Right lobe of liver (tissue), 6 donors: ENCODE results near the gene DICER1. TPM values are rescaled to one million over a fixed set of nuclear protein-coding genes. Genes with fewer than 3 reads are reported as not detected.

Experiments
- ATAC-seq, 4 donors: fragments of 200-7000 bp; cut with Tn5 transposase; one replicate each; pipeline ENCODE4 v1.9.1; 2020; ENCODE audit warnings: mild to moderate bottlenecking in 4 of 4, moderate library complexity in 4 of 4
- DNase-seq, 3 donors: peaks; one replicate each; pipeline ENCODE4 v3.0.0-alpha.2; 2020
- H3K27ac ChIP-seq, 3 donors: fragments of 200-600 bp; one replicate each; pipeline ENCODE4 v1.8.0; 2022
- H3K27me3 ChIP-seq, 2 donors: fragments of 200-600 bp; one replicate each; pipeline ENCODE4 v1.8.0; 2022
- H3K36me3 ChIP-seq, 4 donors: fragments of 200-600 bp; sonication (generic) in 1 of 4; one replicate each; pipeline versions ENCODE4 v1.5.1 to v1.8.0; 2017 to 2022; ENCODE audit warnings: control low read depth in 1 of 4
- H3K4me1 ChIP-seq, 4 donors: fragments of 200-600 bp; sonication (generic) in 1 of 4; one replicate each; pipeline versions ENCODE4 v1.5.1 to v1.8.0; 2017 to 2022; ENCODE audit warnings: control low read depth in 1 of 4
- H3K4me3 ChIP-seq, 3 donors: fragments of 200-600 bp; one replicate each; pipeline ENCODE4 v1.8.0; 2022
- H3K9me3 ChIP-seq, 4 donors: fragments of 200-600 bp; sonication (generic) in 1 of 4; one replicate each; pipeline versions ENCODE4 v1.5.1 to v1.8.0; 2017 to 2022; ENCODE audit warnings: control low read depth in 1 of 4
- CTCF ChIP-seq, 4 donors: fragments of 200-600 bp in 3 of 4; fragments of 450-650 bp in 1 of 4; IDR thresholded peaks; one replicate each; pipeline versions ENCODE4 v1.5.1 to v1.8.0; 2016 to 2022; ENCODE audit warnings: antibody characterized with exemption in 4 of 4, mild to moderate bottlenecking in 2 of 4
- POLR2A ChIP-seq: fragments of 450-650 bp; IDR thresholded peaks from one replicate; pipeline ENCODE4 v1.6.1; 2017; ENCODE audit warnings: antibody characterized with exemption, mild to moderate bottlenecking
- WGBS: methylation state at CpG from one replicate; pipeline ENCODE4 v1.1.6; 2018; ENCODE audit warnings: low coverage, low lambda C conversion rate; ENCODE audit not compliant: insufficient coverage; ENCODE audit errors: missing lambda C conversion rate; 5-methylcytosine and 5-hydroxymethylcytosine counted together
- intact Hi-C, 2 donors: fragments of 100-400 bp; cut with DNase I; formaldehyde crosslinking; loops; one replicate each; pipeline versions ENCODE4 v1.11.2 to v1.14.1; 2022
- total RNA-seq, 6 experiments: library from RNA; depleted of rRNA in 2 of 6; stranded (reverse); fragments of >200 nt in 2 of 6; fragmentation: NEBNext Ultra II Directional in 3 of 6; extraction: Animal tissue kit (Norgen Biotek cat#: 25700) in 3 of 6; gene quantifications; one replicate each; pipeline versions ENCODE4 v1.1.0 to v1.2.4, GENCODE V29; 2016 to 2023
- donor health status: DM: no; HTN: yes; CAD: no.
- donor health status: DM: no; HTN: no; CAD: no.
- donor health status: DM: no; HTN: no; CAD: no.
- donor health status: DM: no; HTN: yes; CAD: no.
- donor health status: DM: no; HTN: yes; CAD: no.

DICER1 gene
- total RNA-seq, 6 experiments from 2014 or later: 27.6 to 47.9 (median 30.3) TPM

GRCh38 chr14:95046711-95047681 lies 110.3 kb downstream of the DICER1 start:
- no peak for DNase-seq
- WGBS: 62% methylated on average over 16 of the region's 28 CpGs
- intact Hi-C loops: no loop called here
- H3K4me1 ChIP-seq: no peaks in the 10 kb centered on the region
- H3K36me3 ChIP-seq: no peaks in the 10 kb centered on the region
- no peak for TF ChIP-seq CTCF (IDR thresholded peaks at IDR 0.05)
- no peak for TF ChIP-seq POLR2A
- ATAC-seq: no peak
- no peaks in the 10 kb centered on the region for H3K27me3 ChIP-seq
- H3K9me3 ChIP-seq: no peaks in the 10 kb centered on the region
- no peak overlapping the region for H3K4me3 ChIP-seq
- no peak overlapping the region for H3K27ac ChIP-seq

- ATAC-seq: no peak
- H3K36me3 ChIP-seq: no peaks in the 10 kb centered on the region
- H3K4me1 ChIP-seq: no peaks in the 10 kb centered on the region
- TF ChIP-seq POLR2A (no peak), CTCF (IDR thresholded peaks at IDR 0.05) (no peak)
- H3K27me3 ChIP-seq: no peaks in the 10 kb centered on the region
- intact Hi-C loops: no loop called here
- H3K9me3 ChIP-seq: no peaks in the 10 kb centered on the region
- DNase-seq: peak in 2 of 3 donors; percentile 23 to 39
- no peak overlapping the region for H3K27ac ChIP-seq
- WGBS: 69% methylated on average over 9 of the region's 15 CpGs
- H3K4me3 ChIP-seq: no peak overlapping the region
Measured at GRCh38 chr14:95045836-95046430, 111.4 kb downstream of the DICER1 start.

- 51% methylated on average over 7 of the region's 13 CpGs for WGBS
- Histone ChIP-seq H3K27me3 (no peaks in the 10 kb centered on the region), H3K4me3 (no peak overlapping the region), H3K9me3 (no peaks in the 10 kb centered on the region), H3K4me1 (no peaks in the 10 kb centered on the region), H3K36me3 (no peaks in the 10 kb centered on the region), H3K27ac (no peak overlapping the region)
- TF ChIP-seq POLR2A: no peak
- TF ChIP-seq CTCF (IDR thresholded peaks at IDR 0.05): no peak
- ATAC-seq: no peak
- DNase-seq: peak in 1 of 3 donors; percentile 25
- intact Hi-C loops: no loop called here
Measured at GRCh38 chr14:95045106-95045701, 112.1 kb downstream of the DICER1 start.

GRCh38 chr14:95044463-95045105 lies 112.7 kb downstream of the DICER1 start:
- no peaks in the 10 kb centered on the region for H3K36me3 ChIP-seq
- TF ChIP-seq POLR2A (no peak), CTCF (IDR thresholded peaks at IDR 0.05) (no peak)
- no peak overlapping the region for H3K4me3 ChIP-seq
- intact Hi-C loops: no loop called here
- H3K27ac ChIP-seq: no peak overlapping the region
- H3K9me3 ChIP-seq: no peaks in the 10 kb centered on the region
- no peaks in the 10 kb centered on the region for H3K4me1 ChIP-seq
- WGBS: 57% methylated on average over 7 of the region's 17 CpGs
- DNase-seq: peak in 1 of 3 donors; percentile 23
- no peaks in the 10 kb centered on the region for H3K27me3 ChIP-seq
- no peak for ATAC-seq
